Measurements from ENCODE around the gene CIB1.

Gene CIB1

DNA sequence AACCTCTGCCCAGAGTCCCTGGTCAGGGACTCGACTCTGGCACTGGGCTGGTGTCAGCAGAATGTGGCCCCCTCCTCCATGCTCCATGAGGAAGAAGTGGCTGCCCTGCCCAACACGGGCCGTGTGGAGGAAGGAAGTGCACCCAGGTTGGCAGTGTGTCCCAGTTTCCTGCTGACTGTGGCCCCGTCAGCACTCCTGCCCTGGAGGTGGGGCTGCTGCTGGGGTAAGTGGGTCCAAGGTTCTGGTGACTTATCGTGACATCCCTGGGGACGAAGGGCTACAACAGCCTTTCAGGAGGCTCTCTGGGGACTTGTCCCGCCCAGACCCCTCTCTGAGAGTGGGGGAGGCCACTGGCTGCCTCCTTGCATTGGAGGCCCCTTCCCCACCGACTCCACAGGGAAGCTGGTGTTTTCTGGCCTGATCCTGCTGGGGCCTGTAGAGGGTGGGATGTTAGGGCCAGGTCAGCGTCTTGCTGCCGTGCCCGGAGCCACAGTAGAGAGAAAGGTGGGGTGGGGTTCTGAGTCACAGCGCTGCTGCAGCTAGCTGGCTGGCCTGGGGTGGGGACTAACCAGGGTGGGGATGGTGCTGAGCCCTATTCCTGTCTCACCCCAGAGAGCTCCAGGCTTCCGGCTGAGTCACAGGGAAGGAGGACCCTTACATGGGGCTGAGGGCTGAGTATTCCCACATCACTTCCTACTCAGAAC is 22.1 kb downstream of the CIB1 start:
- peak; percentile 41 for DNase-seq (ENCODE audit: low read depth)
- H3K4me3 ChIP-seq (ENCODE audit: low read length): no peak overlapping the region
- H3K4me1 ChIP-seq (ENCODE audit: control insufficient read depth, insufficient read depth, low read length): peaks cover 7% of the 10 kb centered on the region
- no peak overlapping the region for H3K9ac ChIP-seq (ENCODE audit: low read length)
- H3K36me3 ChIP-seq (ENCODE audit: control insufficient read depth, insufficient read depth, low read length, severe bottlenecking): peaks cover 11% of the 10 kb centered on the region
- H3K27me3 ChIP-seq (replicated peaks; ENCODE audit: control insufficient read depth, insufficient read depth, low read length): no peaks in the 10 kb centered on the region
- H3K9me3 ChIP-seq (ENCODE audit: control insufficient read depth, low read length): no peaks in the 10 kb centered on the region

DNA sequence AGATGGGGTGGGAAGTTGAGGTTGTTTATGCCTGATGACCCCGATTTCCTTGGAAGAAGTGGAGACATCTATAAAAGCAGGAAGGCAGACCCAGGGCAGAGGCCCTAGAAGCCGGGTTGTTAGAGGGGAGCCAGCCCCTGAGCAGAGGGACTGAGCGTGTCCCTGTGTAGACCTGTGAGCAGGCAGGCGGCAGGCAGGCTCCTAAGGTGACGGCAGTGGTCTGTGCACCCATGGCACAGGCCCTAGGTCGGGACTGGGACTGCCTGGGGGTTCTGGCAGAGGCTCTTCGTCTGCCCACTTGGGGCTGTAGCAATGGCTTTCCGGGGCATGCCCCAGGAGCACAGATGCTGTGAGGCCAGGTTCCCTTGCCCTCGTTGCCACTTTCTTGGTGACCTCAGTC is 22.7 kb downstream of the CIB1 start:
- no peak for DNase-seq (ENCODE audit: low read depth)
- Histone ChIP-seq H3K27me3 (replicated peaks; ENCODE audit: control insufficient read depth, insufficient read depth, low read length) (no peaks in the 10 kb centered on the region), H3K36me3 (ENCODE audit: control insufficient read depth, insufficient read depth, low read length, severe bottlenecking) (peaks cover 11% of the 10 kb centered on the region), H3K9ac (ENCODE audit: low read length) (no peak overlapping the region), H3K4me3 (ENCODE audit: low read length) (no peak overlapping the region), H3K4me1 (ENCODE audit: control insufficient read depth, insufficient read depth, low read length) (peaks cover 7% of the 10 kb centered on the region), H3K9me3 (ENCODE audit: control insufficient read depth, low read length) (no peaks in the 10 kb centered on the region)

DNA sequence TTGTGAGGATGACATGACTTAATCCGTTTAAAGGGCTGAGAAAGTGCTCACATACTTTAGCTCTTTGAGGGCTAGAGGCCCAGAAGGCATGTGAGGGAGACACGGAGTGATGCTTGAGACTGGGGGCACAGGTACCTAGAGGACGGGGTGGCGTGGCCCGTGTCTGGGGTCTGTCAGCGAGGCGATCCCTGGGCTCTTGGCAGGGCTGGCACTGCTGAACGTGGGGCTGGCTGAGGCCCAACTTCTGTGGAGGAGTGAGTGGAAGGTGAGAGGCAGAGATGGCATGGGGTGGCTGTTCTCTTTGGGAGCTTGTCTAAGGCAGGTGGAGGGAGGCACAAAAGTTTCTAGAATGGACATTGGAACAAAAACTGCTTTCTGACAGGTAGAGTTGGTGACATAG is 23.1 kb downstream of the CIB1 start:
- DNase-seq (ENCODE audit: low read depth): no peak
- no peaks in the 10 kb centered on the region for H3K27me3 ChIP-seq (replicated peaks; ENCODE audit: control insufficient read depth, insufficient read depth, low read length)

DNA sequence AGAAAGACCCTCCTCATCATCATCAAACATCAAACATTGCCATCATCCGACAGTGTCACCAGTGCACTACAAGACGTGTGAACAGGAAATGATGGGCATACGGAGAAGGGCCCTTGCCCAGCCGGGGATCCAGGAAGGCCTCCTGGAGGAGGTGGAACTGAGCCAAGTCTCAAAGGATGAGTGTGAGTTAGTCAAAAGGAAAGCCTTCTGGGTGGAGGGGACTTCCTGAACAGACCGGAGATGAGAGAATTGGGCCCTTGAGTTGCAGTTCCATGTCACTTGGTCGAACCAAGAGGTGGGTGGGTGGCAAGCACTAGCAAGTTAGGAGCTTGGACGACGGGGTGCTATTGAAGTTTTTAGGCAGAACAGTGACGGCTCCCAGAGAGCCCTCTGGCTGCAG is 24.1 kb downstream of the CIB1 start:
- Histone ChIP-seq H3K4me3 (ENCODE audit: low read length) (no peak overlapping the region), H3K9ac (ENCODE audit: low read length) (no peak overlapping the region), H3K36me3 (ENCODE audit: control insufficient read depth, insufficient read depth, low read length, severe bottlenecking) (peaks cover 11% of the 10 kb centered on the region), H3K27me3 (replicated peaks; ENCODE audit: control insufficient read depth, insufficient read depth, low read length) (no peaks in the 10 kb centered on the region), H3K4me1 (ENCODE audit: control insufficient read depth, insufficient read depth, low read length) (peaks cover 9% of the 10 kb centered on the region), H3K9me3 (ENCODE audit: control insufficient read depth, low read length) (no peaks in the 10 kb centered on the region)
- no peak for DNase-seq (ENCODE audit: low read depth)

More for the DNA sequence above, 23.1 kb downstream of the CIB1 start:
- no peaks in the 10 kb centered on the region for H3K9me3 ChIP-seq (ENCODE audit: control insufficient read depth, low read length)
- H3K9ac ChIP-seq (ENCODE audit: low read length): no peak overlapping the region
- no peak overlapping the region for H3K4me3 ChIP-seq (ENCODE audit: low read length)
- H3K36me3 ChIP-seq (ENCODE audit: control insufficient read depth, insufficient read depth, low read length, severe bottlenecking): peaks cover 11% of the 10 kb centered on the region
- peaks cover 8% of the 10 kb centered on the region for H3K4me1 ChIP-seq (ENCODE audit: control insufficient read depth, insufficient read depth, low read length)

DNA sequence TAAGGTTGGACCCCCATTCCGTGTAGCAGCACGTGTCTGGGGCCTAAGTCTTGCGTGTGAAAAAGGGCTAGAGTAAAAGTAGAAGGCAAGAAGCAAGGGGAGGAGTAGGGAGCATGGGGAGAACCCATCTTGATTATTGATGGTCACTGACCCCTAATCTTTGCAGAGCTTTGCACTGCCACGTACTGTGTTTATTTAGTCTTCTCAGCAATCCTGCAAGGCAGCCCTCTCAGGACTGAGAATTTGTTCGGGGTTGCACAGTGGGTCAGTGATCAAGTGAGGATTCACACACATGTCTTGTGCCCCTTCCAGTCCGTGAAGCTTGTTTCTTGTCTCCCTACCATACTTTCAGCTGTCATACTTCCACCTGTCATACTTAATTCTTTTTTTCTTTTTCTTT is 25.4 kb downstream of the CIB1 start:
- Histone ChIP-seq H3K4me3 (ENCODE audit: low read length) (no peak overlapping the region), H3K36me3 (ENCODE audit: control insufficient read depth, insufficient read depth, low read length, severe bottlenecking) (peaks cover 11% of the 10 kb centered on the region), H3K27me3 (replicated peaks; ENCODE audit: control insufficient read depth, insufficient read depth, low read length) (no peaks in the 10 kb centered on the region), H3K4me1 (ENCODE audit: control insufficient read depth, insufficient read depth, low read length) (peaks cover 9% of the 10 kb centered on the region), H3K9me3 (ENCODE audit: control insufficient read depth, low read length) (no peaks in the 10 kb centered on the region), H3K9ac (ENCODE audit: low read length) (no peak overlapping the region)
- no peak for DNase-seq (ENCODE audit: low read depth)

DNA sequence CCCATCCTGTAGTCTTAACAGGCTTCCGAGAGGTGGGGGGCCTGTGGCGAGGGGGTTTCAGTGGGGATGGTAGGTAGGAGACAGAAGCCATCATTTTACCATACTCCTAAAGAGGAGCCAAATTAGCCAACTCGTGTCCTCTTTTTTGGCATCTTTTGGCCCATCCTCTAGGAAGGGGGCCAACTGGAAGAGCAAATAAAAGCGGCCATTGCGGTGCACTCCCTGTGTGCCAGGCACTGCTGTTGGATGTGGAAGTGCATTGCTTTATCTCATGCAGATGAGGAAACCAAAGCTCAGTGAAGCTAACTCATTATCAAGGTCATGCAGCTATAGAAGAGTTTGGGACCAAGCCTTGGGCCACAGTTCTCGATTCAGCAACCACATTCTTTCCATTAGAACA is 26.5 kb downstream of the CIB1 start:
- H3K9me3 ChIP-seq (ENCODE audit: control insufficient read depth, low read length): no peaks in the 10 kb centered on the region
- H3K9ac ChIP-seq (ENCODE audit: low read length): no peak overlapping the region
- H3K27me3 ChIP-seq (replicated peaks; ENCODE audit: control insufficient read depth, insufficient read depth, low read length): no peaks in the 10 kb centered on the region
- peaks cover 11% of the 10 kb centered on the region for H3K36me3 ChIP-seq (ENCODE audit: control insufficient read depth, insufficient read depth, low read length, severe bottlenecking)
- peaks cover 11% of the 10 kb centered on the region for H3K4me1 ChIP-seq (ENCODE audit: control insufficient read depth, insufficient read depth, low read length)
- no peak overlapping the region for H3K4me3 ChIP-seq (ENCODE audit: low read length)
- DNase-seq (ENCODE audit: low read depth): no peak

DNA sequence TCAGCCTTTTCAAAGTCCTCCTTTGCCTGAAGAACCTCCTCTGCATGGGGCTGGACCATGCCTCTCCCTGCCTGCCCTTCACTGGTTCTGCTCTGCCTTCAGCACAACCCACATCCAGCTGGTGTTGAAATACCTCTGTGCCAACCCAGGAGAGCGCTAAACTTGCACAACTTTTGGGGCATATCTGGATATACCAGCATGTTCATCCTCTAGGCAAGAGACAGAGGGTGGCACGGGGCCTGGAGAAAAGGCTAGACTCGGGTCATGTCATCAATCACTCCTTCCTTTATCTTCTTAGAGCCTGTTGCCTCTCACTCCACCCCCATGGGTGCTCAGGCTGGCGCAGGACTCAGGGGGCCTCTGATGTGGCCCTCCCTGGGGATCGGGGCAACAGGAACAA is 27.9 kb downstream of the CIB1 start:
- Histone ChIP-seq H3K4me3 (ENCODE audit: low read length) (no peak overlapping the region), H3K9ac (ENCODE audit: low read length) (no peak overlapping the region), H3K36me3 (ENCODE audit: control insufficient read depth, insufficient read depth, low read length, severe bottlenecking) (peaks cover 11% of the 10 kb centered on the region), H3K4me1 (ENCODE audit: control insufficient read depth, insufficient read depth, low read length) (peaks cover 10% of the 10 kb centered on the region), H3K27me3 (replicated peaks; ENCODE audit: control insufficient read depth, insufficient read depth, low read length) (no peaks in the 10 kb centered on the region), H3K9me3 (ENCODE audit: control insufficient read depth, low read length) (no peaks in the 10 kb centered on the region)
- no peak for DNase-seq (ENCODE audit: low read depth)

DNA sequence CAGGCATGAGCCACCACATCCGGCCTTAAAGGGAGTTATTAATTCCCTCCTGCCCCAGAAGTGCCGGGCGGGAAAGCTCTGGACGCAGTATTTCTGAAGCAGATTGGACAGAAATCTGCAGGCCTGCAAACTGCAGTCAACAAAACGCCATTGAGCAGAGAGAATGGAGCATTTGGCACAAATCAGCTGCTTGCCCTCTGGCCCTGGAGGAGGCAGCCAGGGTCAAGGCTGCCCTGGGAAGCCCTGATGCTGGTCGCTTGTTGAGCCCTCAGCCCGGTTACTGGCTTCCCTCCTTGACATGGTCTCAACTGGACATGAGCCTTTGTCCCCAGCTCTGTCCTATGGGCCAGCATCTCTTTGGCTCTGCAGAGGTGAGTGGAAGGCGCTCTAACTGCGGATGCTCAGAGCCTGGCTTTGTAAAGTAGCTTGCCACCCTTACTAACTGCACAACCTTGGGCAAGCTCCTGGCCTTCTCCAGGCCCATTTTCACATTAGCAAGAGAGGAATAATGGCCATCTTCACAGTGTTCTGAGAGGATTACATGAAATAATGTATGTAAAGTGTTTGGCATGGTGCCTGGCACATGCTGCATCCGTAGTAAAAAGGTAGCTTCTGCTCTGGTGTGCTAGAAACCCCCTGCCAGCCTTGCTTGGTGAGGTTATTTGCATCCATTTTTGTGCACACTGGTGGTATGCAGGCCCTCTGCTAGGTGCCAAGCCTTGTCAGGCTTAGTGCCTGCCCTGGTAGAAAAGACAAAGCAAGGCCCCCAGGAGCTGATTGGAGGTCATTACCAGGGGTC is 28.5 kb downstream of the CIB1 start:
- peaks cover 10% of the 10 kb centered on the region for H3K36me3 ChIP-seq (ENCODE audit: control insufficient read depth, insufficient read depth, low read length, severe bottlenecking)
- no peak overlapping the region for H3K9ac ChIP-seq (ENCODE audit: low read length)
- peaks cover 16% of the 10 kb centered on the region for H3K4me1 ChIP-seq (ENCODE audit: control insufficient read depth, insufficient read depth, low read length)
- H3K9me3 ChIP-seq (ENCODE audit: control insufficient read depth, low read length): no peaks in the 10 kb centered on the region
- no peak for DNase-seq (ENCODE audit: low read depth)
- H3K27me3 ChIP-seq (replicated peaks; ENCODE audit: control insufficient read depth, insufficient read depth, low read length): no peaks in the 10 kb centered on the region
- no peak overlapping the region for H3K4me3 ChIP-seq (ENCODE audit: low read length)

DNA sequence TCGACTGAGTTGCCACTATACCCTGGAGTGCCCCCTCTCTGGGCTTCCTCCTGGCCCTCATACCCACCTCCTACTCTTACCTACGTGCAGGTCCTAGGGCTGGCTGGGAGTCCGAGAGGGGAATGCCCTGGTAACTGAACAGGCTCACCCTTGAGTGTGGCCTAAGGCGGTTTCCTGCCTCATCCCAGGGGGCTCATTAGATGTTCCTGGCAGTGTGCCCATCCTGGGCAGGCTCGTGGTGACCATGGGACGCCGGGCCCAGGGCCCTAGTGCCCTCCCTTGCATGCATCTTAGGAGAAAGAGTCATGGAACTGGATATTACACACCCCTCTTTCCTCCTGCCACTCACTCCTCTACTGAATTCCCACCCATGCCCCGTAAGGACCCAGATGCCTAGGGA is 29.8 kb downstream of the CIB1 start:
- Histone ChIP-seq H3K27me3 (replicated peaks; ENCODE audit: control insufficient read depth, insufficient read depth, low read length) (no peaks in the 10 kb centered on the region), H3K9me3 (ENCODE audit: control insufficient read depth, low read length) (no peaks in the 10 kb centered on the region), H3K4me1 (ENCODE audit: control insufficient read depth, insufficient read depth, low read length) (peaks cover 16% of the 10 kb centered on the region), H3K36me3 (ENCODE audit: control insufficient read depth, insufficient read depth, low read length, severe bottlenecking) (peaks cover 5% of the 10 kb centered on the region), H3K4me3 (ENCODE audit: low read length) (no peak overlapping the region), H3K9ac (ENCODE audit: low read length) (no peak overlapping the region)
- DNase-seq (ENCODE audit: low read depth): no peak

DNA sequence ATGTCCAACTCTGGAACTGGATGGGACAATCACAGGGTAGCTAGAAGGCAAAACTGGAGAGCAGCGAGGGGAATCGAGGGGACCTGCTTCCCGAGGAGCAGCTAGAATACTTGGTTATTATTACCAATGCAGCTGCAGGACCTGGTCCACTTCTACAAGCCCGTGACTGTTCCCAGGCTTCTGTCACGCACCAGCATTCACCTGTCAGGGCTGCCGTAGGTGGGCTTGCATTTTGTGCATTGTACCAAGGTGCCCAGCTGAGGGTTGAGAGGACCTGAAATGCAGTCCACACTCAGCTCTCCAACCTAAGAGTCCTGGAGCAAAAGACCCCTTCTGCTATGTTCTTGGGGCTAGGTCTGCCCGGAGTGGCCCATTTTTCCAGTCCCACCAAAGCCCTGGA is 30.3 kb downstream of the CIB1 start:
- no peak overlapping the region for H3K4me3 ChIP-seq (ENCODE audit: low read length)
- no peak for DNase-seq (ENCODE audit: low read depth)
- H3K36me3 ChIP-seq (ENCODE audit: control insufficient read depth, insufficient read depth, low read length, severe bottlenecking): peaks cover 5% of the 10 kb centered on the region
- H3K9me3 ChIP-seq (ENCODE audit: control insufficient read depth, low read length): no peaks in the 10 kb centered on the region
- H3K4me1 ChIP-seq (ENCODE audit: control insufficient read depth, insufficient read depth, low read length): peaks cover 18% of the 10 kb centered on the region
- H3K27me3 ChIP-seq (replicated peaks; ENCODE audit: control insufficient read depth, insufficient read depth, low read length): no peaks in the 10 kb centered on the region
- H3K9ac ChIP-seq (ENCODE audit: low read length): no peak overlapping the region

DNA sequence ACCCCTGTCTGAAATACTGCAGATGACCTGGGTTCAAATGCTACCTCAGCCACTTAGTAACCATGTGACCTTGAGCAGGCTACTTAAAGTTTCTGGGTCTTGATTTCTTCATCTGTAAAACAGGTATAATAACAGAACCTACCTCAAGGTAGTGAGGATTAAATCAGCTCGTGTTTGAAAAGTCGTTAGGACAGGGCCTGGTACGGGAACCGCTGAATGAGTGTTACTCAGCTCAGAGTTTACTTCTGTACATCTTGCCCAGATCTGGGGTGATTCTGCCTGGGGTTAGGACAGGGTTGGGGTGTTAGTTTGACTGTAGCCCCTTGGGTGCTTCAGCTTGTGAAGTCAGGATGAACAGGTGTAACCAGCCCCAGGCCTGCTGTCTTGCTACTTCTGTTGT is 30.8 kb downstream of the CIB1 start:
- H3K4me3 ChIP-seq (ENCODE audit: low read length): no peak overlapping the region
- no peak overlapping the region for H3K9ac ChIP-seq (ENCODE audit: low read length)
- H3K36me3 ChIP-seq (ENCODE audit: control insufficient read depth, insufficient read depth, low read length, severe bottlenecking): peaks cover 5% of the 10 kb centered on the region
- no peak for DNase-seq (ENCODE audit: low read depth)
- no peaks in the 10 kb centered on the region for H3K9me3 ChIP-seq (ENCODE audit: control insufficient read depth, low read length)
- H3K27me3 ChIP-seq (replicated peaks; ENCODE audit: control insufficient read depth, insufficient read depth, low read length): no peaks in the 10 kb centered on the region
- peaks cover 23% of the 10 kb centered on the region for H3K4me1 ChIP-seq (ENCODE audit: control insufficient read depth, insufficient read depth, low read length)

Data from adipocyte (in vitro differentiated cells).